Cardiac muscle cell (in vitro differentiated cells and primary cell): ENCODE results near the gene NR3C1. TPM values are rescaled to one million over a fixed set of nuclear protein-coding genes. Genes with fewer than 3 reads are reported as not detected.

Experiments
- DNase-seq, 2 donors: peaks; one replicate each; pipeline versions ENCODE4 v3.0.0 to v3.0.0-alpha.2; 2010 to 2017; ENCODE audit warnings: low read depth in 1 of 2, low spot score in 1 of 2
- H3K27ac ChIP-seq: fragments of 200-600 bp; sonication (generic); 2 replicates; pipeline ENCODE4 v1.5.1; 2016
- H3K27me3 ChIP-seq: fragments of 200-600 bp; sonication (generic); 2 replicates; pipeline ENCODE4 v1.6.0; 2016; ENCODE audit warnings: control low read depth
- H3K36me3 ChIP-seq: fragments of 200-600 bp; sonication (generic); 2 replicates; pipeline ENCODE4 v1.5.1; 2016; ENCODE audit warnings: control low read depth
- H3K4me1 ChIP-seq: fragments of 200-600 bp; sonication (generic); 2 replicates; pipeline ENCODE4 v1.8.1; 2017; ENCODE audit warnings: low read depth, mild to moderate bottlenecking, mixed run types
- H3K4me3 ChIP-seq: fragments of 200-600 bp; sonication (generic); 2 replicates; pipeline ENCODE4 v1.5.1; 2016; ENCODE audit warnings: mild to moderate bottlenecking
- H3K9me3 ChIP-seq: fragments of 200-600 bp; sonication (generic); 2 replicates; pipeline ENCODE4 v1.5.1; 2017; ENCODE audit warnings: low read depth, mild to moderate bottlenecking, control low read depth
- CTCF ChIP-seq: IDR thresholded peaks from 2 replicates; pipeline ENCODE4 v1.5.1; 2012; ENCODE audit warnings: low read depth, mild to moderate bottlenecking, low read length
- polyA plus RNA-seq: library from polyadenylated mRNA; unstranded; fragments of >200 nt; fragmentation: Nextera tagmentation; extraction: Ambion mirVana; gene quantifications from 2 replicates; pipeline ENCODE4 v1.2.1, GENCODE V29; 2016
- total RNA-seq: library from RNA; depleted of rRNA; stranded (reverse); fragments of >200 nt; gene quantifications from 2 replicates; pipeline ENCODE4 v1.2.3, GENCODE V29; 2016

Gene NR3C1
- total and polyA plus RNA-seq, 2 experiments from 2014 or later = 9.4 to 9.7 TPM

GRCh38 chr5:143229426-143229895 is 174.0 kb downstream of the NR3C1 start:
- H3K27me3 ChIP-seq = no peaks in the 10 kb centered on the region
- no peak for TF ChIP-seq CTCF
- no peak for DNase-seq

GRCh38 chr5:143228597-143229293 is 174.7 kb downstream of the NR3C1 start:
- H3K4me1 ChIP-seq = peaks cover 5% of the 10 kb centered on the region
- no peak for TF ChIP-seq CTCF
- H3K27me3 ChIP-seq = no peaks in the 10 kb centered on the region
- no peaks in the 10 kb centered on the region for H3K9me3 ChIP-seq
- H3K4me3 ChIP-seq = no peak overlapping the region
- no peaks in the 10 kb centered on the region for H3K36me3 ChIP-seq
- DNase-seq = no peak
- H3K27ac ChIP-seq = no peak overlapping the region

More at GRCh38 chr5:143229426-143229895, 174.0 kb downstream of the NR3C1 start:
- no peaks in the 10 kb centered on the region for H3K9me3 ChIP-seq
- H3K4me1 ChIP-seq = peaks cover 5% of the 10 kb centered on the region
- H3K4me3 ChIP-seq = no peak overlapping the region
- no peaks in the 10 kb centered on the region for H3K36me3 ChIP-seq
- H3K27ac ChIP-seq = no peak overlapping the region
